Activated B cell treated with CpG ODN at 0.5 μM for 24 hours (primary cell): ENCODE measurements around the gene SPAG7. TPM values are rescaled to one million over a fixed set of nuclear protein-coding genes. Genes with fewer than 3 reads are reported as not detected.

ENCODE experiments used
- ATAC-seq: fragments of 200-7000 bp; cut with Tn5 transposase; one replicate; pipeline ENCODE4 v1.10.0; 2021; ENCODE audit warnings: low read depth, mild to moderate bottlenecking, moderate library complexity
- CTCF ChIA-PET: fragments of 350-600 bp; sonication (Branson Sonifier 250); formaldehyde crosslinking; loops from one replicate; lab custom pipeline; 2021; ENCODE audit warnings: antibody characterized with exemption; lab: Charles Lee
- POLR2A ChIA-PET: fragments of 350-600 bp; sonication (Branson Sonifier 250); formaldehyde crosslinking; loops from one replicate; lab custom pipeline; 2021; ENCODE audit warnings: antibody characterized with exemption; lab: Charles Lee
- DNase-seq: peaks from one replicate; pipeline ENCODE4 v3.0.0; 2022
- H3K27ac Mint-ChIP-seq: one replicate; pipeline ENCODE4 v1.8.0; 2020; ENCODE audit warnings: mixed read lengths
- H3K27me3 Mint-ChIP-seq: one replicate; pipeline ENCODE4 v1.8.0; 2021; ENCODE audit warnings: mixed read lengths
- H3K36me3 Mint-ChIP-seq: one replicate; pipeline ENCODE4 v1.8.0; 2021; ENCODE audit warnings: low read depth, mixed read lengths
- H3K4me1 Mint-ChIP-seq: one replicate; pipeline ENCODE4 v1.8.0; 2021; ENCODE audit warnings: mixed read lengths
- H3K4me3 Mint-ChIP-seq: one replicate; pipeline ENCODE4 v1.8.0; 2020; ENCODE audit warnings: mild to moderate bottlenecking, mixed read lengths
- H3K9me3 Mint-ChIP-seq: one replicate; pipeline ENCODE4 v1.8.0; 2020; ENCODE audit warnings: mixed read lengths
- CTCF ChIP-seq: fragments of 200-600 bp; IDR thresholded peaks from one replicate; pipeline ENCODE4 v1.8.0; 2022; ENCODE audit warnings: antibody characterized with exemption, mild to moderate bottlenecking
- intact Hi-C: fragments of 100-400 bp; cut with micrococcal nuclease; formaldehyde crosslinking; loops from one replicate; pipeline ENCODE4 v1.15.1; 2024
- total RNA-seq: library from RNA; stranded (reverse); gene quantifications from 2 replicates; pipeline ENCODE4 v1.2.3, GENCODE V29; 2022

SPAG7 gene
- total RNA-seq, 1 donor from 2014 or later: 64.2 TPM

- H3K36me3 Mint-ChIP-seq: peaks cover 32% of the 10 kb centered on the region
- intact Hi-C loops: loop anchor here (5.0 kb wide), 1 partner anchor 441 kb away; the partner anchor contains the start of gene MYBBP1A
- H3K4me1 Mint-ChIP-seq: peaks cover 20% of the 10 kb centered on the region
- DNase-seq (peak; percentile 36), ATAC-seq (peak; percentile 3)
- H3K27me3 Mint-ChIP-seq: no peaks in the 10 kb centered on the region
- no peak for TF ChIP-seq CTCF
- ChIA-PET POLR2A (interaction anchor here (0.6 to 3.7 kb wide), 19 partner anchors 9 to 256 kb away, joined by 3 to 36 read pairs (median 6); partner anchors contain the start of genes C17orf107, CAMTA2, ENO3 and PFN1), CTCF (interaction anchor here (1.0 to 1.1 kb wide), 2 partner anchors 18 to 29 kb away, joined by 3 to 4 read pairs; no protein-coding TSS in a partner anchor)
- H3K4me3 Mint-ChIP-seq: peak overlapping the region; percentile 85
- no peaks in the 10 kb centered on the region for H3K9me3 Mint-ChIP-seq
- H3K27ac Mint-ChIP-seq: peak overlapping the region; percentile 90
Observed at GRCh38 chr17:4998027-4998731, 30.6 kb upstream of the SPAG7 start.

- ChIA-PET CTCF (interaction anchor here (1.0 to 1.1 kb wide), 3 partner anchors 10 to 28 kb away, joined by 3 to 4 read pairs (median 4); partner anchors contain the start of gene CAMTA2), POLR2A (interaction anchor here (0.6 to 3.7 kb wide), 18 partner anchors 9 to 853 kb away, joined by 3 to 36 read pairs (median 6); partner anchors contain the start of genes C17orf107, CAMTA2, ENO3 and PFN1)
- Mint-ChIP-seq H3K36me3 (peaks cover 25% of the 10 kb centered on the region), H3K9me3 (no peaks in the 10 kb centered on the region), H3K4me1 (peaks cover 20% of the 10 kb centered on the region), H3K4me3 (peak within 1 kb of the TSS; percentile 85), H3K27ac (peak within 1 kb of the TSS; percentile 90), H3K27me3 (no peaks in the 10 kb centered on the region)
- ATAC-seq: peak; percentile 95
- intact Hi-C loops: loop anchor here (1.0 to 5.0 kb wide), 7 partner anchors 10 to 440 kb away; partner anchors contain the start of genes CAMTA2, MYBBP1A, RNF167 and SLC25A11
- no peak for TF ChIP-seq CTCF
- peak; percentile 95 for DNase-seq
Observed at GRCh38 chr17:4997302-4998026, 29.8 kb upstream of the SPAG7 start, which contains the start of the genes INCA1 and KIF1C. Gene INCA1, minus strand, starts transcription at chr17:4997522. Its CDS starts 3,085 bp downstream, at chr17:4994437. Gene KIF1C, plus strand, starts transcription at chr17:4997950. Its CDS starts 2,297 bp downstream, at chr17:5000247.

GRCh38 chr17:4994081-4994595 is 26.5 kb upstream of the SPAG7 start:
- CTCF ChIA-PET: no interaction called here
- POLR2A ChIA-PET: interaction anchor here (0.7 to 1.0 kb wide), 2 partner anchors 25 to 227 kb away, joined by 4 to 7 read pairs; no protein-coding TSS in a partner anchor
- TF ChIP-seq CTCF: no peak
- Mint-ChIP-seq H3K4me1 (peaks cover 15% of the 10 kb centered on the region), H3K9me3 (no peaks in the 10 kb centered on the region), H3K36me3 (peaks cover 3% of the 10 kb centered on the region), H3K4me3 (no peak overlapping the region), H3K27me3 (no peaks in the 10 kb centered on the region), H3K27ac (no peak overlapping the region)
- DNase-seq (no peak), ATAC-seq (no peak)
- intact Hi-C loops: no loop called here

- Mint-ChIP-seq H3K36me3 (peaks cover 10% of the 10 kb centered on the region), H3K4me1 (peaks cover 29% of the 10 kb centered on the region), H3K9me3 (no peaks in the 10 kb centered on the region), H3K27ac (peak overlapping the region; percentile 93), H3K4me3 (peak overlapping the region; percentile 92), H3K27me3 (no peaks in the 10 kb centered on the region)
- no peak for DNase-seq
- intact Hi-C loops: loop anchor here (1.0 to 5.0 kb wide), 8 partner anchors 9 to 204 kb away; partner anchors contain the start of genes INCA1, KIF1C, RNF167 and SLC25A11
- POLR2A ChIA-PET: interaction anchor here (0.6 to 4.7 kb wide), 17 partner anchors 10 to 294 kb away, joined by 3 to 61 read pairs (median 5); partner anchors contain the start of genes C17orf107, INCA1, KIF1C and PFN1
- ATAC-seq: peak; percentile 66
- CTCF ChIA-PET: interaction anchor here (0.9 to 2.7 kb wide), 9 partner anchors 9 to 85 kb away, joined by 3 to 22 read pairs (median 6); partner anchors contain the start of genes CHRNE, ENO3, INCA1 and KIF1C
- TF ChIP-seq CTCF: no peak
Observed at GRCh38 chr17:4987767-4988567, 20.4 kb upstream of the SPAG7 start.
